Measurements from ENCODE around the gene CADM4.

DNA sequence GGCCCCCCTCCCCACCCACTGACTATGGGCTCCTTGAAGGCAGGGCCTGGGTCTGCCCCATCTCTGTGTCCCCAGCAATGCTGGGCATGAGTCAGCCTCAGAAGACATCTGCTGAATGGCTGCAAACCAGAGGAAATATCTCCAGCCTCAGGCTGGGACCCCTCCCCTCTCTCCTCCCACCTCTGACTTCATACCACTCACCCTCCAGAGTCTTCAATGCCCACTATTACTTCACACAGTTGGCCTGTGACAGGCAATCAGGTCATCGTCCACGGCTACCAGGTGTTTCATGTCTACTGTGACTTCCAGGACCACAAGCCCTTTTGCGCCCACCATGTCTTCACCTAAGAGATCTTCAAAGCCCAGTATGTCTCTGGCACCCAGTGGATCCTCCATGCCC, 27.9 kb downstream of the CADM4 start, which contains the start of gene SRRM5:
- TF ChIP-seq CTCF (IDR thresholded peaks at IDR 0.05 in 2 of 3, conservative IDR thresholded peaks at IDR 0.05 in 1 of 3; ENCODE audit: borderline replicate concordance in 1 of 3, insufficient read depth in 1 of 3, low read depth in 2 of 3, low read length in 2 of 3), result no peak
- TF ChIP-seq, protein P1, sequence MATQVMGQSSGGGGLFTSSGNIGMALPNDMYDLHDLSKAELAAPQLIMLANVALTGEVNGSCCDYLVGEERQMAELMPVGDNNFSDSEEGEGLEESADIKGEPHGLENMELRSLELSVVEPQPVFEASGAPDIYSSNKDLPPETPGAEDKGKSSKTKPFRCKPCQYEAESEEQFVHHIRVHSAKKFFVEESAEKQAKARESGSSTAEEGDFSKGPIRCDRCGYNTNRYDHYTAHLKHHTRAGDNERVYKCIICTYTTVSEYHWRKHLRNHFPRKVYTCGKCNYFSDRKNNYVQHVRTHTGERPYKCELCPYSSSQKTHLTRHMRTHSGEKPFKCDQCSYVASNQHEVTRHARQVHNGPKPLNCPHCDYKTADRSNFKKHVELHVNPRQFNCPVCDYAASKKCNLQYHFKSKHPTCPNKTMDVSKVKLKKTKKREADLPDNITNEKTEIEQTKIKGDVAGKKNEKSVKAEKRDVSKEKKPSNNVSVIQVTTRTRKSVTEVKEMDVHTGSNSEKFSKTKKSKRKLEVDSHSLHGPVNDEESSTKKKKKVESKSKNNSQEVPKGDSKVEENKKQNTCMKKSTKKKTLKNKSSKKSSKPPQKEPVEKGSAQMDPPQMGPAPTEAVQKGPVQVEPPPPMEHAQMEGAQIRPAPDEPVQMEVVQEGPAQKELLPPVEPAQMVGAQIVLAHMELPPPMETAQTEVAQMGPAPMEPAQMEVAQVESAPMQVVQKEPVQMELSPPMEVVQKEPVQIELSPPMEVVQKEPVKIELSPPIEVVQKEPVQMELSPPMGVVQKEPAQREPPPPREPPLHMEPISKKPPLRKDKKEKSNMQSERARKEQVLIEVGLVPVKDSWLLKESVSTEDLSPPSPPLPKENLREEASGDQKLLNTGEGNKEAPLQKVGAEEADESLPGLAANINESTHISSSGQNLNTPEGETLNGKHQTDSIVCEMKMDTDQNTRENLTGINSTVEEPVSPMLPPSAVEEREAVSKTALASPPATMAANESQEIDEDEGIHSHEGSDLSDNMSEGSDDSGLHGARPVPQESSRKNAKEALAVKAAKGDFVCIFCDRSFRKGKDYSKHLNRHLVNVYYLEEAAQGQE (IDR thresholded peaks at IDR 0.05; ENCODE audit: low read depth), result no peak
- TF ChIP-seq SIN3A (IDR thresholded peaks at IDR 0.05; ENCODE audit: low read depth), result no peak
- no peak for TF ChIP-seq SP1 (IDR thresholded peaks at IDR 0.05; ENCODE audit: low read depth)
- no peak for TF ChIP-seq ZNF274 (IDR thresholded peaks at IDR 0.05; ENCODE audit: low read depth, low read length)
- TF ChIP-seq POLR2AphosphoS5 (IDR thresholded peaks at IDR 0.05; ENCODE audit: low read depth, low read length), result no peak
- TF ChIP-seq POLR2A (IDR thresholded peaks at IDR 0.05; ENCODE audit: borderline replicate concordance, extremely low read depth, insufficient read depth, insufficient read length), result no peak
- TF ChIP-seq TCF7L2 (IDR thresholded peaks at IDR 0.05; ENCODE audit: borderline replicate concordance, extremely low read depth, insufficient read depth, insufficient read length), result no peak
- TF ChIP-seq YY1 (IDR thresholded peaks at IDR 0.05; ENCODE audit: extremely low read depth, insufficient replicate concordance, low read depth, low read length), result no peak
- TF ChIP-seq RAD21 (IDR thresholded peaks at IDR 0.05; ENCODE audit: low read depth), result no peak
